ENCODE results near the gene PEA15.

PEA15 gene

GRCh38 chr1:160251011-160251410 lies 45.8 kb downstream of the PEA15 start:
- Mint-ChIP-seq H3K36me3 (peaks cover 16% of the 10 kb centered on the region), H3K27ac (no peak overlapping the region), H3K27me3 (no peaks in the 10 kb centered on the region), H3K9me3 (no peaks in the 10 kb centered on the region), H3K4me3 (no peak overlapping the region), H3K4me1 (peaks cover 3% of the 10 kb centered on the region)
- DNase-seq = no peak
- CTCF ChIA-PET = interaction anchor here (0.9 to 4.7 kb wide), 12 partner anchors 9 to 165 kb away, joined by 3 to 39 read pairs (median 14); partner anchors contain the start of genes CASQ1 and PEX19

- no peak overlapping the region for H3K4me3 Mint-ChIP-seq
- H3K9me3 Mint-ChIP-seq = no peaks in the 10 kb centered on the region
- H3K4me1 Mint-ChIP-seq = peaks cover 5% of the 10 kb centered on the region
- H3K27ac Mint-ChIP-seq = no peak overlapping the region
- CTCF ChIA-PET = interaction anchor here (0.6 to 4.7 kb wide), 46 partner anchors 10 to 245 kb away, joined by 3 to 39 read pairs (median 5); partner anchors contain the start of genes CASQ1, DCAF8, KCNJ9 and PEX19
- H3K36me3 Mint-ChIP-seq = peaks cover 16% of the 10 kb centered on the region
- no peaks in the 10 kb centered on the region for H3K27me3 Mint-ChIP-seq
- DNase-seq = peak; percentile 74
Measured at GRCh38 chr1:160251687-160252526, 46.7 kb downstream of the PEA15 start.

DNA sequence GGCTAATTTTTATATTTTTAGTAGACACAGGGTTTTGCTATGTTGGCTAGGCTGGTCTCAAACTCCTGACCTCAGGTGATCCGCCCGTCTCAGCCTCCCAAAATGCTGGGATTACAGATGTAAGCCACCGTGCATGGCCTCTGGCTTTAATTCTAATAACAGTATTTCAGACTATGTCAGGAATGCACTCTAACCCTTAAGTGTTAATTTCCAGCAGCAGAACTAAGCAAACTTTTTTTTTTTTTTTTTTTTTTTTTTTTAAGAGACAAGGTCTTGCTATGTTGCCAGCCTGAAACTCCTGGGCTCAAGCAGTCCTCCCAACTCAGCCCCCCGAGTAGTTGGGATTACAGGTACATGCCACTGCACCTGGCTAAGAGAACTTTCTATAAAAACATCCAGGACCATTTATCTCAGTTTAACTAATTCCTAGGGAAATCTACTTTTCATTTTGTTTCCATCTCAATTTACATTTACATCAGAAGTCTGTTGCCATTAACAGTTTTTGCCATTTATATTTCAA lies 50.7 kb downstream of the PEA15 start:
- Mint-ChIP-seq H3K27ac (no peak overlapping the region), H3K27me3 (no peaks in the 10 kb centered on the region), H3K4me1 (peaks cover 28% of the 10 kb centered on the region), H3K36me3 (peaks cover 29% of the 10 kb centered on the region), H3K4me3 (no peak overlapping the region), H3K9me3 (no peaks in the 10 kb centered on the region)
- DNase-seq = no peak
- CTCF ChIA-PET = interaction anchor here (1.0 to 1.3 kb wide), 2 partner anchors 35 to 155 kb away, joined by 3 to 7 read pairs; no protein-coding TSS in a partner anchor

DNA sequence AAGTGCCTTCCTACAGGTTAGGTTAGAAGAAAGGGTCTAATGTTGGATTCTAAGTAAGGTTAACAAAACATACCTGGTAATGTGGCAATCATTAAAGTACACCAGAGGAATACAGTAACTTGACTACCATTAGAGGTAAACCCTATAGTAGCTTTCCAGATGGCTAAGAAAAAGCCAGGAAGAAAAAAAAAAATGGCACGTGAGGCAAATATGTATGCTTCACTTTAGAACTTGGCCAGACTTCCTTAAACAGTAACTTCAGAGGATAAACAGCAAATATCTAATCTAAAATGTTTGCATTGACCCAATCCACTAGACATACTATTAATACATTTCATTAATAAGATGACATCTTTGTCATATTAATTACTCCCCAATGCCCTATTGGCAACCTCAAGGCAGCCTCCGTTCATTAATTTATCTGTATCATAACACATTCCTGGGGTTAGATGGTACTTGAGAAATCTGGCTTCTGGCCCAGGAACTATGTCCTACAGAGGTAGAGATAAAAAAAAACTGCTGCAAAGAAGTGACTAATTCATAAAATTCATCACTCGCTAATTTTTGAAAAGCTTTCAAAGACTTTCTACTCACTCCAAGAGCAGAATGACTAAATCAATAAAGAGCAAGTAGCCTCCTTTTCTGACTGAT lies 51.3 kb downstream of the PEA15 start:
- H3K4me3 Mint-ChIP-seq = no peak overlapping the region
- H3K27me3 Mint-ChIP-seq = no peaks in the 10 kb centered on the region
- peaks cover 32% of the 10 kb centered on the region for H3K36me3 Mint-ChIP-seq
- peak overlapping the region; percentile 37 for H3K27ac Mint-ChIP-seq
- DNase-seq = no peak
- CTCF ChIA-PET = interaction anchor here (0.7 to 0.9 kb wide), 3 partner anchors 16 to 40 kb away, joined by 3 read pairs; no protein-coding TSS in a partner anchor
- H3K9me3 Mint-ChIP-seq = no peaks in the 10 kb centered on the region
- peaks cover 34% of the 10 kb centered on the region for H3K4me1 Mint-ChIP-seq

DNA sequence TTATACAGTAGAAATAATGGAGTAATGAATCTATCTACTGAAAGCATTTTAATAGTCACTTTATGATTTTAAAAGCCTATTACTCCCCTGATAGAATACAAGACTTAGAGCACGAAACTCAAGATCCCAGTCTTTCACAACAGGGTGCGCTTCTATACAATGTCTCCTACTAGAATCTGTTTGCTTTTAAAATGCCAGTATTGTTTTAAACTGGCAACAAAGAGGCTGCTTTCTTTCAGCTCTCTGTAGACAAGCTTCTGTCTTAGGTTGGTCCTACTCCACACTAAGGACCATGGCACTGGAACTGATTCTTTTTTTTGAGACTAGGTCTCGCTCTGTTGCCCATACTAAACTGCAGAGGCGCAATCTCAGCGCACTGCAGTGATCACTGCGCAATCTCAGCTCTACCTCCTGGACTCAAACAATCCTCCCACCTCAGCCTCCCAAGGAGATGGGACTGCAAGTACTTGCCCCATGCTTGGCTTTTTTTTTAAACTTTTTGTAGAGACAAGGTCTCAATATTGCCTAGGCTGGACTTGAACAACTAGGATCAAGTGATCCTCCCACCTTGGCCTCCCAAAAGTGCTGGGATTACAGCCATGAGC lies 52.3 kb downstream of the PEA15 start:
- peaks cover 31% of the 10 kb centered on the region for H3K4me1 Mint-ChIP-seq
- H3K27me3 Mint-ChIP-seq = no peaks in the 10 kb centered on the region
- no peak overlapping the region for H3K27ac Mint-ChIP-seq
- no peaks in the 10 kb centered on the region for H3K9me3 Mint-ChIP-seq
- DNase-seq = no peak
- H3K36me3 Mint-ChIP-seq = peaks cover 29% of the 10 kb centered on the region
- no peak overlapping the region for H3K4me3 Mint-ChIP-seq
- CTCF ChIA-PET = interaction anchor here (0.7 to 4.9 kb wide), 4 partner anchors 17 to 39 kb away, joined by 3 to 27 read pairs (median 3); no protein-coding TSS in a partner anchor

DNA sequence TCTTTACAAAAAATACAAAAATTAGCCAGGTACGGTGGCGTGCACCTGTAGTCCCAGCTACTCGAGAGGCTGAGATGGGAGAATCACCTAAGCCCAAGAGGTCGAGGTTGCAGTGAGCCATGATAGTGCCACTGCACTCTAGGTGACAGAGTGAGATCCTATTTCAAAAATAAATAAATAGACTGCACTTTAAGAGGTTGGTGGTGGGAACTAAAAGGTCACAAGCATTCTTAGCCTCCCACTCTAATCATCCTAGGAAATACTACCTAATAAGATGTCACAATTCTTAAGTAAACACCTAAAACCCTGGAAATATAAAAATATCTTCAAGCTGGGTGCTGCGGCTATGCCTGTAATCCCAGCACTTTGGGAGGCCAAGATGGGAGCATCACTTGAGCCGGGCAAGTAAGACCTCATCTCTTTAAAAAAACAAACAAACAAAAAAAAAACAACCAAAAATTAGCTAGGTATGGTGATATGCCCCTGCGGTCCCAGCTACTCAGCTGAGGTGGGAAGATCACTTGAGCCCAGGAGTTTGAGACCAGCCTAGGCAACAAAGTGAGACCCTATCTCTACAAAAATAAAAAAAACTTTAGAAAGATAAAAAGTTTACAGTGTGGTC lies 53.1 kb downstream of the PEA15 start:
- no peak for DNase-seq
- Mint-ChIP-seq H3K4me3 (no peak overlapping the region), H3K4me1 (peaks cover 36% of the 10 kb centered on the region), H3K27me3 (no peaks in the 10 kb centered on the region), H3K27ac (no peak overlapping the region), H3K9me3 (no peaks in the 10 kb centered on the region), H3K36me3 (peaks cover 25% of the 10 kb centered on the region)
- CTCF ChIA-PET = interaction anchor here (4.9 kb wide), 1 partner anchor 33 kb away, joined by 27 read pairs; no protein-coding TSS in a partner anchor

- no peaks in the 10 kb centered on the region for H3K27me3 Mint-ChIP-seq
- no peak for DNase-seq
- peaks cover 19% of the 10 kb centered on the region for H3K36me3 Mint-ChIP-seq
- peaks cover 41% of the 10 kb centered on the region for H3K4me1 Mint-ChIP-seq
- H3K27ac Mint-ChIP-seq = peak overlapping the region; percentile 99
- no peaks in the 10 kb centered on the region for H3K9me3 Mint-ChIP-seq
- CTCF ChIA-PET = interaction anchor here (0.8 to 4.9 kb wide), 4 partner anchors 8 to 159 kb away, joined by 3 to 29 read pairs (median 16); no protein-coding TSS in a partner anchor
- peak overlapping the region; percentile 94 for H3K4me3 Mint-ChIP-seq
Measured at GRCh38 chr1:160260406-160261382, 55.5 kb downstream of the PEA15 start.

DNA sequence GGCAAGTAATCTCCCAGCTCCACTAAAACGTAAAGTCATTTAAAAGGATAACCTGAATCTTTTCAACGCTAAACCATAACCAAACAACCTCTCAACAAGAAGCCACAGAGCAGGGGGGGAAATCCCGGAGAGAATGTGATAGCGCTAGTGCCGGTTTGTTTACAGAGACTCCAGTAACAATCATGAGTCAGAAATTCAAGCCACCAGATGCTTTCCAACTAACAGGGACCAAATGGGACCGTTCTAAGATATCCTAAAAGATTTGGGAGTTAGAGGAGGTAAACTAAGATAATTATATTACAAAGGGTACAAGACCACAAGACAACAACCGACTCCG lies 56.3 kb downstream of the PEA15 start:
- CTCF ChIA-PET = interaction anchor here (1.7 to 4.9 kb wide), 4 partner anchors 9 to 160 kb away, joined by 4 to 29 read pairs (median 16); partner anchors contain the start of gene PEX19
- H3K36me3 Mint-ChIP-seq = peaks cover 19% of the 10 kb centered on the region
- H3K9me3 Mint-ChIP-seq = no peaks in the 10 kb centered on the region
- peak overlapping the region; percentile 94 for H3K4me3 Mint-ChIP-seq
- H3K4me1 Mint-ChIP-seq = peaks cover 41% of the 10 kb centered on the region
- H3K27ac Mint-ChIP-seq = peak overlapping the region; percentile 99
- DNase-seq = peak; percentile 79
- peaks cover 2% of the 10 kb centered on the region for H3K27me3 Mint-ChIP-seq

- CTCF ChIA-PET = interaction anchor here (0.6 to 4.9 kb wide), 6 partner anchors 10 to 114 kb away, joined by 4 to 34 read pairs (median 16); partner anchors contain the start of gene PEX19
- Mint-ChIP-seq H3K36me3 (peaks cover 19% of the 10 kb centered on the region), H3K27me3 (peaks cover 4% of the 10 kb centered on the region), H3K4me1 (peaks cover 39% of the 10 kb centered on the region), H3K4me3 (peak within 1 kb of the TSS; percentile 94), H3K27ac (peak within 1 kb of the TSS; percentile 99), H3K9me3 (no peaks in the 10 kb centered on the region)
- DNase-seq = peak; percentile 99
Measured at GRCh38 chr1:160261893-160262794, 57.0 kb downstream of the PEA15 start, which contains the start of gene DCAF8. Gene DCAF8 (minus strand): TSS chr1:160262549. CDS start chr1:160244008, 18,541 bp downstream.

DNA sequence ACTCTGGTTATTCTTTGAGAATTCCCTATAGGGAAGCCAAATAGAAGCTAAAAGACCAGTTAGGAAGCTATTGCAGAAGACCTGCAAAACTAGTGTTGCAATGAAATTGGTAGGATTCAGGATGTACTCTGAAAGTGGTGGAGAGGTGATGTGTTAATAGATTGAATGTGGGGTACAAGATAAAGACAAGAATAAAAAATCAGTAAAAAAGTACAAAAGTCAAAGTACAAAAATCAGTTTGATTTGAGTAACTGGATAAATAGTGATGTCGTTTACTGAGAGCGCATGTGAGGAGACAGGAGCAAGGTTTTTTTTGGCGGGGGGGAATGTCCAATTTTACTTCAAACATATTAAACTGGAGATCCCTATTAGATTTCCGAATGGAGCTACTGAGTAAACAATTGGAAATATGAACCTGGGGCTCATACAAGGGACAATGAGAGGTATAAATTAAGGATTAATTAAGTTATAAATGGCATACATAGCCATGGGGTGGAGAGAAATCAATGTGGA lies 59.7 kb downstream of the PEA15 start:
- DNase-seq = no peak
- peaks cover 9% of the 10 kb centered on the region for H3K27me3 Mint-ChIP-seq
- H3K27ac Mint-ChIP-seq = no peak overlapping the region
- H3K36me3 Mint-ChIP-seq = peaks cover 11% of the 10 kb centered on the region
- H3K4me1 Mint-ChIP-seq = peaks cover 23% of the 10 kb centered on the region
- no peak overlapping the region for H3K4me3 Mint-ChIP-seq
- CTCF ChIA-PET = interaction anchor here (1.4 to 4.7 kb wide), 4 partner anchors 13 to 164 kb away, joined by 3 to 34 read pairs (median 5); no protein-coding TSS in a partner anchor
- H3K9me3 Mint-ChIP-seq = no peaks in the 10 kb centered on the region

Measured in activated naive CD4-positive, alpha-beta T cell treated with anti-CD3 and anti-CD28 coated beads, Interleukin-2, amount 10 ng/mL, durations not matched to agents 7 days and 5 days (primary cell).